Sigmoid colon (tissue), 4 donors: Measurements from ENCODE around the gene AGXT.

Source experiments
- EP300 ChIP-seq, 4 donors: sonication (generic); formaldehyde crosslinking; IDR thresholded peaks; one replicate each; pipeline ENCODE4 v1.6.1; 2017; ENCODE audit warnings: antibody characterized with exemption in 4 of 4
- TF ChIP-seq, protein P1 (sequence below), 4 experiments: fragments of 450-650 bp in 3 of 4; fragments of 200-600 bp in 1 of 4; IDR thresholded peaks; one replicate each; pipeline ENCODE4 v1.5.1; 2016 to 2019; ENCODE audit warnings: antibody characterized with exemption in 4 of 4, mild to moderate bottlenecking in 3 of 4, moderate library complexity in 2 of 4

DNA sequence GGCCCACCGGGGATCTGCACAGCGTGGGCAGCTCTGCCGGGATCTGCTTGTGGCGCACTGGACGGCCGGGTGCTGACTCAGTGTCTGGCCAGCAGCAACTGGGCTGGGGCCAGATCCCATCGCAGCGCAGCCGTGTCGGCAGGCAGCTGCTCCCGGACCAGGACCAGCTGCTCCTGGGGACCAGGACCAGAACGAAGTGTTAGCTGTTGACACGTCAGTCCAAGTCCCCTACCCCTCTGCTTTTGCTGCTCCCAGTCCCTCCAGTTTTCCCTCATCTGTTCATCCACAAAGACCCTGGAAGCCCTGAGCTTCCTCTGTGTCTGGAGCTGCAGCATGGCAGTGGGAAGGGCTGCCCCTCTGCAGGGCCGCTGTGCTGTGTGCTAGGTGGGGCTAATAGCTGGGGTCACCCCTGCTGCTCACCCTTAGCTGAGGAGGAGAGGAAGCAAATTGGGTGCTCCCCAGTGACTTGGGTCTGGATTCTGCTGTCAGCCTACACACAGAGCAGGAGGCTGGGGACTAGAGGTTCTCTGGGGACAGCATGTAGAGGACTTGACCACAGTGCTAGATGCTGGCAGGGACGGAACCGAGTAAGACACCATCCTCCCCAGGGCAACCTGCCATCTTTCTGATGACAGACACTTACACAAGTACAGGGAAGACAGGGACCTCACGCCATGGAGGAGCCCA is 31.7 kb upstream of the AGXT start:
- TF ChIP-seq, protein P1, sequence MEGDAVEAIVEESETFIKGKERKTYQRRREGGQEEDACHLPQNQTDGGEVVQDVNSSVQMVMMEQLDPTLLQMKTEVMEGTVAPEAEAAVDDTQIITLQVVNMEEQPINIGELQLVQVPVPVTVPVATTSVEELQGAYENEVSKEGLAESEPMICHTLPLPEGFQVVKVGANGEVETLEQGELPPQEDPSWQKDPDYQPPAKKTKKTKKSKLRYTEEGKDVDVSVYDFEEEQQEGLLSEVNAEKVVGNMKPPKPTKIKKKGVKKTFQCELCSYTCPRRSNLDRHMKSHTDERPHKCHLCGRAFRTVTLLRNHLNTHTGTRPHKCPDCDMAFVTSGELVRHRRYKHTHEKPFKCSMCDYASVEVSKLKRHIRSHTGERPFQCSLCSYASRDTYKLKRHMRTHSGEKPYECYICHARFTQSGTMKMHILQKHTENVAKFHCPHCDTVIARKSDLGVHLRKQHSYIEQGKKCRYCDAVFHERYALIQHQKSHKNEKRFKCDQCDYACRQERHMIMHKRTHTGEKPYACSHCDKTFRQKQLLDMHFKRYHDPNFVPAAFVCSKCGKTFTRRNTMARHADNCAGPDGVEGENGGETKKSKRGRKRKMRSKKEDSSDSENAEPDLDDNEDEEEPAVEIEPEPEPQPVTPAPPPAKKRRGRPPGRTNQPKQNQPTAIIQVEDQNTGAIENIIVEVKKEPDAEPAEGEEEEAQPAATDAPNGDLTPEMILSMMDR (IDR thresholded peaks at IDR 0.05), result no peak
- TF ChIP-seq EP300 (IDR thresholded peaks at IDR 0.05), result no peak
